Renal pelvis (tissue), 4 donors: ENCODE measurements around the gene ANG. TPM values are rescaled to one million over a fixed set of nuclear protein-coding genes. Genes with fewer than 3 reads are reported as not detected.
"Not testable (repeated sequence)": the region's sequence is repeated elsewhere in the genome, so short reads cannot be mapped to it uniquely, and the experiment has no call there.

Source experiments
- DNase-seq: peaks from one replicate; pipeline ENCODE4 v3.0.0-alpha.2; 2013
- polyA plus RNA-seq, 3 donors: library from polyadenylated mRNA; unstranded; fragments of 120-200 nt; gene quantifications; one replicate each; pipeline ENCODE4 v1.2.1, GENCODE V29; 2013; ENCODE audit not compliant: insufficient read length in 3 of 3

ANG gene
- polyA plus RNA-seq, 3 donors, result 2.7 to 4.2 (median 3.4) TPM

DNA sequence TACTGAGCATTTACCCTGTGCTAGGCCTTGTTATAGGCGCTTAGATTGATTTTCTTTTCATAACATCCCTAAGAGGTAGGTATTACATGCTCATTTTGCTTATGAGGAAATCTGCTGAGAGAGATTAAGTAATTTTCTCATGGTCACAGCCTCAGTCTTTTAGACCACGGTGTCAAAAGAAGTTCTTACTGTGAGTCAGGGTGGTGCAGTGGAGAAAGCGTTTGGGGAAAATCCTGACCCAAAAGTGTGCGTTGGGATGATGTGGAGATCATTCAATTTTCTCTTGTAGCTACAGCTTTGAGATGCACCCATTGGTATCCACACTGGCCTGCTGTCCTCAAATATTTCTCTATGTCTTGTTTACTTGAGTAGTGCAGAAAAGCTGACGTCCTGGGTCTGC is 8.2 kb downstream of the ANG start:
- no peak for DNase-seq

DNA sequence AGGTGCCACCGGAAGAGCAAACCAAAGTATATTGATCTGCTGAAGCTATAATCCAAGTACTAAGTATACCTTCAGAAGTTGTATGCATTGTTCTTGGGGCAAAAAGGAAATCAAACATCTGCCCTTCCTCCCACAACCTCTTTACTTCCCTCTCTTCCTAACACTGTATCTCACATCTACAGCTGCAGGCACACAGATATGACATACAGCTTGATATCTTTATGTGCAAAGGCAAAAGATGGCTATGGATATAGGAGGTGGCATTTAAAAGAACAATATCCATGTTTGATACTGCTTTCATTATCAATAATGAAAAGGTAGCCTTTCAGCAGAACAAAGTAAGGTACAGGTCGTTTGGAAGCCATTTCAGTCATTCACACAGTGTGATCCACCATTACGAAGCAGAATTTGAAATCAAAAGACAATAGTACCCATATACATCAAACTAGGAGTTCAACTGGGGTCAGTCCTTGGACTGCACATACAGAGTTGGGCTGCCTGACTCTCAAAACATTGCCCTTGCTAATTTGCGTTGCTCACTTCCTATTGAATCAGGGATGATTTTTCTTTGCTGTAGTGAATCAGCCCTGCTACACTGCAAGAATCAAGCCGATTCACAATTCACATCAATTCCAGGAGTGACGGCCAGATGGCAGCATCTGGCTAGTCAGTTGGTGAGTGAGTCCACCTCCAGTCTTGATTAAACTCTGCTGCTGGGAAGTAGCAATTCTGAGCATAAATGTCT is 8.9 kb downstream of the ANG start:
- peak; percentile 71 for DNase-seq

DNA sequence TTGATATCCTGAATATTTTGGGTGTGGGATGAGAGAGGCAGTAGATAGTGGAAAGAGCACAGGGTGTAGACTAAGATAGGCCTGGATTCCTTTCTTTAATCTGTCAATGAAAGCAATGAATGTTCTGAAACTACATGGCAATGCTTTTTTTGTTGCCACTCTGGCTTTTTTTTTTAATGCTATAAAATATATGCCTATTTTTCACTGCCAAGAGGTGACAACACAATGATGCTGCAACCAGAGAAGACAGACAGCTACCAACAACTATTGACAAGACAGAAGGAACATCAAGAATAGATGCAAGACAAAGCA is 9.4 kb downstream of the ANG start:
- no peak for DNase-seq

GRCh38 chr14:20698934-20699333 is 10.4 kb downstream of the ANG start:
- no peak for DNase-seq

GRCh38 chr14:20699931-20700330 is 11.4 kb downstream of the ANG start:
- DNase-seq, result no peak

DNA sequence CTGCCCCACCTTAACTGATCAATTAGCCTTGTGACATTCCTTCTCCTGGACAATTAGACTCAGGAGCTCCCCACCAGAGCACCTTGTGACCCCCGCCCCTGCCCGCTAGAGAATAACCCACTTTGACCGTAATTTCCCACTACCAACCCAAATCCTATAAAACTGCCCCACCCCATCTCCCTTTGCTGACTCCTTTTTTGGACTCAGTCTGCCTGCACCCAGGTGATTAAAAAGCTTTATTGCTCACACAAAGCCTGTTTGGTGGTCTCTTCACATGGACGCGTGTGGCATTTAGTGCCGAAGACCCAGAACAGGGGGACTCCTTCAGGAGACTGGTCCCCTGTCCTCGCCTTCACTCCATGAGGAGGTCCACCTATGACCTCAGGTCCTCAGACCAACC is 12.4 kb downstream of the ANG start:
- not testable (repeated sequence) for DNase-seq

- DNase-seq, result no peak
Measured at GRCh38 chr14:20706657-20707355, 18.2 kb downstream of the ANG start.

- no peak for DNase-seq
Measured at GRCh38 chr14:20707622-20708021, 19.1 kb downstream of the ANG start.

- DNase-seq, result no peak
Measured at GRCh38 chr14:20711261-20711660, 22.7 kb downstream of the ANG start.

GRCh38 chr14:20711685-20712084 is 23.1 kb downstream of the ANG start:
- no peak for DNase-seq

DNA sequence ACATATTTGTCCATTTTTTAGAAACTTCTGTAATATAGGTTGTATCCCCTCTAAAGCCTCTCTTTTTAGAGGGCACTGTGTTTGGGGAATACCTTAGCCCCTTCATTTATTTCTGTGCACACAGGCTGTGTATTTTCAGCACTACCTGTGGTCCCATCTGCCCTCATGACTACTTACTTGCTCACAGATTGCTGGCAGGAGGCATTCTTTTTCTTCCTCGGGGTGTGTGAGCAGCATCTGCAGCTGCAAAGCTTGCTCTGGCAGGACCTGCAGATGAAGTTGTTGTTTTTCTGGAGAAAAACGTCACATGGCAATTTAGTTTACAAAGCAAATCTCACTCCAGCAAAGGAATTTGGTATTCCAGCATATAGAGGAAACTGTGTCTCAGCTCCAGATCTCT is 24.3 kb downstream of the ANG start:
- no peak for DNase-seq

GRCh38 chr14:20714593-20715250 is 26.2 kb downstream of the ANG start:
- no peak for DNase-seq

DNA sequence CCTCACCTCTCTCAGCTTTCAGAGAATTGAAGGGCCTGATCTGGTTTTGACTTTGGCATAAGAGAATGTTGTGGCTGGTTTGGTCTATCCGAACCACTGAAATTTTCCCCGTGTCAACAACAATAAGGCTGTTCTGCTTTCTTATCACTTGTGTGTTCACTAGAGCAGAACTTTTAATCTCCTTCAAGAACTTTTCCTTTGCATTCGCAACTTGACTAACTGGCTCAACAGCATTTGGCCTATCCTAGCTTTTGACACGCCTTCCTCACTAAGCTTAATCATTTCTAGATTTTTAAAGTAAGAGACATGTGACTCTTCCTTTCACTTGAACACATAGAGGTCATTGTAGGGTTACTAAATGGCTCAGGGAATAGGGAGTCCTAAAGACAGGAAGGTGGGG is 31.2 kb downstream of the ANG start:
- DNase-seq, result peak; percentile 51

- no peak for DNase-seq
Measured at GRCh38 chr14:20720741-20721140, 32.2 kb downstream of the ANG start.

- no peak for DNase-seq
Measured at GRCh38 chr14:20722016-20722415, 33.5 kb downstream of the ANG start.

DNA sequence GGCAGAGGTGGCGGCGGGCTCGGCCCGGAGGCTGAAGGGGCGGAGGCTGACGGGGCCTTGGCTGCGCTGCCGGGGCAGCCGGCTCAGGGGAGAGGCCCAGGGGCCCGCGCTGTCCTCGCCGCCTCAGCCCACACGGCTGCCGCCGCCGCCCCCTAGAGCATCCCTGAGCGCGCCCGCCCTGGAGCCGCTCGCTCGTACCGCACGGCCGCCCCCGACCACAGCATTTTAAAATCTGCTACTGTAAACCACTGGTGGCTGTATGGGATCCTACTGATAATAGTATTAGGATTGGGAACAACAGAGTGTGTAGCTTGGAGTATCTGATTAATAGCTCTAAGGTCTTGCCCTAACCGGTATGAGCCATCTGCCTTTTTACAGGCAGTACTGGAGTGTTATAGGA is 34.9 kb downstream of the ANG start:
- DNase-seq, result no peak

DNA sequence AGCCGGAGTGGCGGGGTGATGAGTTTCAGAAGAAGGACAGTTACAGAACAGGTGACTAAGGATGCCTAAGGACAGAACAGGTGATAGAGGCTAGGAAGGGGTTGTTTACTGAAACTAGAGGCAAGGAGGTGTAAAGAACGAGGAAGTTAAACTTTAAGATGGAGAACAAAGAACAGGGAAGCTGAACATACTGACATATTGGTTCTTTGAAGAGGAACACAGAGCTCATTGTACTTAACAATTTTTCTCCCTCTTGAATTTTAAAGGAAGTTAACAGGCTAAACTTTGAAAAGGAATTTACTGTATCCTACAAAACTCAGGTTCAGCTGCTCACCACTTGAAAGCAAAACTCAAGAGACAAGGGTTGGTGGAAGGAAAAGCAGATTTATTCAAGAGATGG is 37.6 kb downstream of the ANG start:
- DNase-seq, result not testable (repeated sequence)

GRCh38 chr14:20726531-20726930 is 38.0 kb downstream of the ANG start:
- DNase-seq, result no peak

DNA sequence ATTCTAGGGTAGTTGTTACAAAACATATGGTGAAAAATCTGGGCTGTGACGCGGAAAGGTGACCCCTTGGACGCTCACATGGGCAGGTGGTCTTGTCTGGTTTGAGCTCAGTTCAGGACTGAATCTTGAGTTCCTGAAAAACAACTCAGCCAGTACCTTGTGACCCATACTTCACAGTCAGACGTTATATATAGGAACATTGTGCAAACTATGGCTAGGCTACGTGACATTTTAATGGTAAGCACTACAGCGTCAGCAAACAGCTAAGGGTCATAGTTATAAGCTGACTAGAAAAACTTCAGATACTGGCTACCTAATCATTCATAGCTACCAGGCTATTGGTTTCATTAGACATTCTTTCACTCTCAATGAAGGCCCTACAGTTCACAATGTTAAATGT is 42.3 kb downstream of the ANG start:
- DNase-seq, result no peak

- DNase-seq, result no peak
Measured at GRCh38 chr14:20732477-20732876, 43.9 kb downstream of the ANG start.

DNA sequence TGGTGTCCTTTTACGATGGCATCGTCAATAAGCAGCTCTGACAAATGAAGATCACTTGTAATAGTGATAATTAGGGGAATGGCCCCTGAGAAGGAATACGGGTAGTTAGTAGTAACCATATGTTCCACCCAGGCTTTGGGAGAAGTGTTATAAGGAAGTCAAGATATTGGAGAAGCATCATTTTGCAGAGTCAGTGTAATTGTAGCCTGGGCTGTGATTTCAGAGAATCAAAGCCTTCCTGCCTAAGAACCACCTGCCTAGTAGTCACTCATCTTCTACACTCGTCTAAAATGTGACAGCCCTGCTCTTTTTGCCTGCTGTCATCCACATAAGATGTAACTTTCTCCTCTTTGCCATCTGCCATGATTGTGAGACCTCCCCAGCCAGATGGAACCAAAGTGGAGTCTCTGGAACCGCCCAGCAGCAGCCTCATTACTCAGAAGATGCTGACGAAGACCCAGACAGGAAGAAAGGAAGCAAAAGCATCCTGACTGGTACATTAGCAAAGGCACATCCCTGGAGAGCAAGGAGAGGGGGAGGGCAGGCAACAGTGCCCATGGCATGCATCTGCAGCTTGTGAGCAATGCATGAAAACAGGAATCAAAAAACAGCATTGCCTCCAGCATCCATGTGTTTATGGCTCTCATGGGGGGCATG is 44.5 kb downstream of the ANG start:
- DNase-seq, result no peak

DNA sequence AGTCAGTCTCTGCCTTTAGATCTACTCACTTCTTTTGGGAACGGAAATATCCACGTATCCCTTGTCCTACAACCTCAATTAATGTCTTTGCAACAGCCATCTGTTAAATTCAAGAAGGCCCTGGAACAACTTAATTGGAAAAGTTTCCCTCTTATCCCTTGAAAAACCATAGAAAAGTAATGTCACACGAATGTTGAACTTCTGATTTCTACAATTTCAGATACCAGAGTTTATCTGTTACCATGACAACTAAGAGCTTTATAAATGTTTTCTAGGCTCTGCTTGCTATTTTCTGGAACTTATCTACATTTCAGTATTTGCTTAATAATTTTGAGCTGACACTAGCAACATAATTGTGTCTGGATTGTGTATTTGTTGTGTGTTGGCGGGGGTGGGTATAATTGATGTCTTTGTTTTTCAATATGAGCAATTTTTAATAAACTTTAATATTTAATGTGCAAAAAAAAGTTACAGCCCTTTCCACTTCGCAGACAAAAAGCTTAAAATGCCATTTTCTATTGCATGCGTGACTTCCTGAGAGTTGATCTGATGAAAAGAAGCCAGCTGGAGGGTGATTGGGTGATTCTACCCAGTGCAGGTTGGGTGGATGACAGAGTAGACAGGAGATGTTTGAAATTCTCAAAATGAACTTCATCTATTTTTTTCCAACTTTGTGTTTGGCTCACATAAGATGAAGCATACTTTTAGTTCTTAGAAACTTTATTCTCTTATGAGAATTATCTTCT is 45.3 kb downstream of the ANG start:
- no peak for DNase-seq
